Non-pigmented ciliary epithelial cell (primary cell): ENCODE measurements around the gene CAPSL.
"Not testable (repeated sequence)": the region's sequence is repeated elsewhere in the genome, so short reads cannot be mapped to it uniquely, and the experiment has no call there.

ENCODE experiments used
- DNase-seq: peaks from one replicate; pipeline ENCODE4 v3.0.0-alpha.2; 2010; ENCODE audit warnings: low read depth

Gene CAPSL

GRCh38 chr5:35904443-35905132 is 33.8 kb downstream of the CAPSL start:
- no peak for DNase-seq

GRCh38 chr5:35903631-35904203 is 34.7 kb downstream of the CAPSL start:
- DNase-seq, result no peak

- no peak for DNase-seq
These were observed 36.3 kb downstream of the CAPSL start for GRCh38 chr5:35902046-35902672.

GRCh38 chr5:35900972-35901695 is 37.3 kb downstream of the CAPSL start:
- no peak for DNase-seq

- no peak for DNase-seq
These were observed 38.6 kb downstream of the CAPSL start for GRCh38 chr5:35899800-35900199.

- no peak for DNase-seq
These were observed 39.3 kb downstream of the CAPSL start for GRCh38 chr5:35898952-35899660.

- DNase-seq, result no peak
These were observed 44.3 kb downstream of the CAPSL start for GRCh38 chr5:35894131-35894530.

GRCh38 chr5:35892799-35893198 is 45.6 kb downstream of the CAPSL start:
- DNase-seq, result not testable (repeated sequence)

- no peak for DNase-seq
These were observed 48.1 kb downstream of the CAPSL start for GRCh38 chr5:35890021-35891020.

GRCh38 chr5:35887321-35888100 is 50.9 kb downstream of the CAPSL start:
- no peak for DNase-seq

- DNase-seq, result no peak
These were observed 52.0 kb downstream of the CAPSL start for GRCh38 chr5:35886381-35886780.

- no peak for DNase-seq
These were observed 53.6 kb downstream of the CAPSL start for GRCh38 chr5:35884773-35885172.

- DNase-seq, result peak; percentile 65
These were observed 54.1 kb downstream of the CAPSL start for GRCh38 chr5:35884191-35884769.

- no peak for DNase-seq
These were observed 56.7 kb downstream of the CAPSL start for GRCh38 chr5:35881758-35882157.

- DNase-seq, result no peak
These were observed 58.3 kb downstream of the CAPSL start for GRCh38 chr5:35880156-35880555.

GRCh38 chr5:35879649-35880048 is 58.8 kb downstream of the CAPSL start:
- no peak for DNase-seq

- no peak for DNase-seq
These were observed 59.3 kb downstream of the CAPSL start for GRCh38 chr5:35879096-35879495.

- no peak for DNase-seq
These were observed 60.3 kb downstream of the CAPSL start for GRCh38 chr5:35878079-35878478.

GRCh38 chr5:35877655-35878054 is 60.8 kb downstream of the CAPSL start:
- no peak for DNase-seq

GRCh38 chr5:35876922-35877321 is 61.5 kb downstream of the CAPSL start:
- no peak for DNase-seq
